ENCODE results near the gene EMX2.

The EMX2 gene

DNA sequence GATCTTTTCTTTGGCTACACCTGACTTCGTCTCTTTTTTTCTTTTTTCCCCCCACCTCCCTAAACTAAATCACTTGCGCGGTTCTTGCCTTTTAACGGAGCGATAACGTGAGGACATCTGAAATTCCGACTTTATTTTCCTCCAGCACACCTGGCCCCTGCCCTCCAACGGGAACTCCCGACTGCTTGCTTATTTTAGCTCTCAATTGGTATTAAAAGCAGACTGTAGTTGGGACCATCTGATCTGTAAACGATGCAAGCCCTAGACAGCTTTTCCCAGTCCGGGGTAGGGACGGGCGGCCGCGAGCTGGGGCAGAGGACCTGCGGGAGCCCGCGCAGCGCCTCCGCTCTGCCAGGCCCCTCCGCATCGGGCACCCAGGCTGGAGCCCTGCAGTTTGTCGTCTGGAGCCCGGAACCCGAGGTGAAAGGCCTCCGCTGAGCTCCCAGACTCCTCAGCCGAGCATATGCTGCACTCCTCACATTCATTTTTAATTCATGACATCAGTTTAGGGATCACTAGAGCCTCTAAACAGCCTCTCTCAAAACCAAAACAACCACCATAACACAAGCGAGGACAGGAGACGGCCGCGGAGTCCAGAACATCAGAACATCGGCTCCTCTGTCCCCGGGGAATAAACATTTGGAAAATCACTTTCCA is 10.0 kb upstream of the EMX2 start:
- DNase-seq = no peak

DNA sequence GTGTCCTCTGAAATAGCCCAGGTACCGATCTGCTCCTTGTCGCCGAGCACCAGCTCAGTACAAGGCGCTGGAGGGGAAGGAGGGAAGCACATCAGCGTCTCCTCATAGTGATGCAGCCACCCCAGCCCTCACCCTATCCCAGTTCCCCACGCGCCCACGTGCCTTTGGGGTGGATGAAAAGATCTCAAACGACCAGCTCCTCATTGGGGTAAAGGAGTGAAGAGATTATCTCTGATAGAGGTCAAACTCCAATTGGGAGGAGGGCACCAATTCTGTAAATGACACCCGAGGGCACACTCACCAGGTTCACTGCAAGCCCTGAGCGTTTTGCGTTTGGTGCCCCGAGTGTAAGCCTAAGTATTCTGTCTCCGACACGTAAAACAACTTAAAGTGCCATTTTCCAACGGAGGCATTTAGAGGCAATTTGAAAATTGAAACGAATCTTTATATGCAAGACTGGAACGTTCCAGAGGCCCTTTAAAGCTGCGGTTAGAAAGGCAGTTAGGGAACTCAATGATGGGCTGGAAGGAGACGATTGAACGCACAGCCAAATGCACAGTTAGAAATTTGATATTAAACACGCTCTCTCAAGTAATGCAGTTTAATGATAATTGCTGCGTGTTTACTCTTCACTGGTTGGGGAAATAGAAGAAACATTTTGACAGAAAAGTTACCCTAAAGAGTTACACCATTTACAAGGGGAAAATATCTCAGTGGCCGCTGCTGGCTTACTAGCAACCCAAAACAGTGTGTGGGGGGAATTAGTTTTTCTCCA is 8.9 kb upstream of the EMX2 start:
- DNase-seq = no peak

DNA sequence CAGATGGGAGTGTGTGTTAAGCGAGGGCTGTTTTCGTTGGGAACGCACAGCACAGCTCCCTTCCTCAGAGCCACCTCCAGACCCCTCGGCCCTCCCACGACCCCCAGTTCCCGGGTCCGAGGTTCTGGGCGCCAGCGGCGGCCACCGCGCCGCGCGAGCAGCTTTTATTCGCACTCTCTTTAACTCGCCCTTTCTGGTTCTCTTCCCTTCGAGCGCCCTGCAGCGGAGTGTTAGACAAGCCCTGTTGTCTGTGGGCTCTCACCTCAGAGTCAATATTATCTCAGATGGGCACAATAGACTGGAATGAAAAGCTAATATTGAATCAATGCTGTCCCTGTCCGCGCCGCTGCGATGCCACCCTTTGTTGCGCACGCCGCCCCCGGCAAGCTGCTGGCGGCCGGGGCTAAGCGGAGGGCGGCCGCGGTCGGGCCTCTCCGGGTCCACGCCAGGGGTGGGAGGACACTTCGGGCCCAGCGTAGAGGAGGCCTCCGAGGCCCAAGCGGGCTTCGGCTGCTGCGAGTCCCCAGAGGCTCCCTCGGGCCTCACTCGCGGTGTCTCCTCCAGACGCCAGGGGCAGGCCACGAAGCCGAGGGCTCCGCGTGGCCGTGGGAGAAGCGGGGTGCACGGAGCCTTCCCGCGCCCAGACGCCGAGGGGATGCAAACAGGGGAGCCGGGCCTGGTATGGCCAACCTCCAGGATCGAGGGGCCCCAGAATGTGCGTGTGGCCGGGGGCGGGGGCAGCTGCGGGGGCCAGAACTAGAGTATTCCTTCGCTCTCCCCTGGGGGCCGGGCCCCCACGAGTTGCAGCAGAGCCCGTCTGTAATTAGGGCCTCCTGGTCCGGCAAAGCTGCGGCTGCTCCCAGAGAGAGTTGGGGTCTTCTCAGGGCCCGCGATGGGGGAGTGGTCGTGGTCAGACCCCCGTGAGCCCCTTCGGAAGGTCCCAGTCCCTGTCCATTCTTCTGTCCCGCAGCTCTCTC is 7.9 kb upstream of the EMX2 start:
- no peak for DNase-seq

DNA sequence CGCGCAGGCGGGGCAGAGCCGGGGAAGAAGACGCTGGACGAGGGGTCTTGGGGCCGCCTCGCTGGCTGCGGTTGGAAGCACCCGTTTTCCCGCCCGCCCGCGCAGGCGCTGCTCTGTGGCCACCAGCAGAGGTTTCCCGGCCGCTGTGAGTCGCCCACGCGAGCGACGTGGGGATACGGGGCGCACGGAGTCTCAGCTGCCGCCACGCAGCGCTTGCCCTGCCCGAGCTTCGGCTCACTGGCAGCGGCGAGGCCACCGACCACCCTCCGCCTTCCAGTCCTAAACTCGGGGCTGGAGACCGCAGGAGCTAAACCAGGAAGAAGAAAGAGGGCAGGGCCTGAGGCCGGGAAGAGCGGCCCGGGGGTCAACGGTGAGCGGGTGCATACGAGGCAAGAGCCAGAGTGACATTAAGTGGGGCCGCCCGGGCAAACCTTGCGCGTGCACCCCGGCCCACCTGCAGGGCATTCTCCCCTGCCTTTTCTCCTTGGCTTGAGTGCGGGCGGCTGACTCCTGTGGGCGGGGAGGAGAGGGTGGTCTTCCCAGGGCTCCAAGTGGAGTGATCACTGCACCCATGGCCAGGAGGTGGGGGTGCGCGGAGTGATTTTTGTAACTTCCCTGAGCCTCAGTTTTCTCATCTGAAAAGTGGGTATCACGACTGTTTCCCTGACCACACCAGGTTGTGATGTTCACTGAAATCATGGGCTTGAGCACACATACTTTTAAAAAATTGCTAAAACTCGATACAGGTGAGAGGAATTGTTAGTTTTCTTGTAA is 7.1 kb upstream of the EMX2 start:
- no peak for DNase-seq

DNA sequence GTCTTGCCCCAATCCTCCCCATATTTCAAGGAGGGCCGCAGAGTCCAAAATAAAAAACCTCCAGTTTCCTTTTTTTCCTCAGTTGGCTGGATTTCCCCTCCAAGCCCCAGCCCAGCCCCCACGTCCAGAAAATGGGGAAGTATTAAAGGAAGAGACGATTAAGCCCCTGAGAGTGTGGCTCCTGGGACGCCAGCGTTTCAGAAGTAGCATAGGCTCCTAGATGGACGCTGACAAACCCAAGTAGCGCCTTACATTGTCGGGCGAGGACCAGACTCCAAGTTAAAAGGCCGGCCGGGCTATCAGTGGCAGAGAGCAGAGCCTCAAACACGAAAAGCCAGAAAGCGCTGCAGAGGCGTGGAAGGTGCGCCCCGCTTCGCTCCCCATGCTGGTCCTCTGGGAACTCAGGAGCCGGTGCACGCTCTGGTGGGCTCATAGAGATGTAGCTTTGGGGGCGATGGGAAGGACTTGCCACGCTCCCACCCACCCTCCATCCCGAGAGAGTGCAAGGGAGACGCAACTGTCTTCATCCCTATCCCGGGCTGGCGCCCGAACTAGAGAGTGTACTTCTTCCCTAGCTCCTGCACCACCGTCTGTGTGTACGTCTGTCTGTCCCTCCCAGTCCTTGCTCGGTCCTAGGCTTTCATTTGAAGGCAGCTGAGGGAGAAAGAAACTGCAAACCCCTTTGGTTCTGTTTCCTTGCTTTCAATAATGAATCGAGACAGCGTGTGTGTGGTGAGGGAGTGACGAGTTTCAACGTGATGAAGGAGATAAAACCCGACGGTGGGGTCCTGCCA is 6.3 kb upstream of the EMX2 start:
- no peak for DNase-seq

DNA sequence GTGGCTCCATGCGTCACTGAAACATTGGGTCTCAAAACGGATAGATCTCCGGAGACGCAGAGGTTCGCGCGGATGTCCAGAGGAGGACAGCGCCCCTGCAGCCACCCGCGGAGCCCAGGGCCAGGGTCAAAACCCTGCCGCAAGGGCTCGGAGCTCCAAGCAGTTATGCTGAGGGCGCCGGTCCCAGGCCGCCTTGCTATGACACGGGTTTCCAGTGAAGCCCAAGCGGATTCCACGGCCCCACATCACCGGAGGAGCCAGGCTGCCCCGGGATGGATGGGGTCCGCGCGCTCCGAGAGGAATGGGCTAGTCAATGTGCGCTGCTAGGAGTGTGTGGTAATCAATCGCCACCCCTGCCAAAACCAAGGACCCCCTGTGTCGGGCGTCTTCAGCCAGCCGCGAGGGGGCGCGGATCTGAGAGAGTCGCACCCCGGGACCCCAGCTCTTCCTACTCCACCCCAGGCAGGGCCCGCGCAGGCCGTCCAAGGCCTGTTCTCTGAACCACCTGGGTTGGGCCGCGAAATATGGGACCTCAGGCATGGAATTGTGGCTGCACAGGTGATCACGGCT is 5.6 kb upstream of the EMX2 start:
- DNase-seq = no peak

DNA sequence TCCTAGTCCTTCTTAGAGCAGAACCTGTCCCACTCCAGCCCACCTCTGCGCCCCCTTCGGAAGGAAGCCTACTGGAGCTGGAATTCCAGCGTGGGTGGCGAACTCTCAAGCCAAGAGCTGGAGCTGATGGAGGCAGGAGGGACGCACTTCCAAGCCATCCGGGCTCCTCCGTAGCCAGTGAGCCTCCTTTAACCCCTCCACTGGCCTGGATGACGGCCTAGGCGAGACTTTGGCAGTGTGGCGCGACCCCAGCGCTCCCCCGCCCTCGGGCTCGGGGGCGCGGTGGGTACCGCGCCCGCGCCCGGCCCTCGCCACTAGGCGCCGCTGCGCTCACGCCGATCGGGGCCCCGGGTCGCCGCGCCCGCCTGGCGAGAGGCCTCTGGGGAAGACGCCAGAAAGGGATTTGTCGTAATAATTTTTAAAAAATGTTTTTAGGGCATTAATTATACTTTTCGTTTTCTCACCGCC is 5.1 kb upstream of the EMX2 start:
- peak in 1 of 2 donors; percentile 52 for DNase-seq

DNA sequence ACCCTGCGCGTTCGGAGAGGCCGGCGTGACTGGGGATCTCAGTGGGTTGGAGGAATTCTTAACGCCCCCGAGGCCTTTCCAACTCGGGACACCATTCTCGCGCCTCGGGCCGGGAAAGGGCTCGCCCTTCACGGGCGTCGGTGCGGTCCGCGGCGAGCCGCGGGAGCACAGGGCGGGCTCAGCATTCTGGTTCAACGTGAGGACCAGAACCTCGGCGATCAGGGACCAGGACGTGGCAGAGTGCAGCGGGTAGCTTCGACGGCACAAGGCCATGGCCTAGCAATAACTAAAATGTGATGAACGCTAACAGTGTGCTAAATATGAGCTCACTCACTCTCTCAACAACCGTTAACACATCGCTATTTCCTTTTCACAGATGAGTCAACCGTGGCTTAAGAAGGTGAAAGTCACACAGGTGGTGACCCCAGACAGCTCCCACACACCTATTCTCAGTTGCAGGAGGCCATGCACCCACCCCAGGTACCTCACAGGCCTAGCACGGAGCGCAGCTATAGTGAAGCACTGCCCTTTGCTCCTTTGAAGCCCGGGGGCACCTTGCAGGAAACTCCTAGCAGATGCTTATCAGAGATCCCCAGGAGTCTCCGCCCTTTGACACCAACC is 4.5 kb upstream of the EMX2 start:
- DNase-seq = no peak

DNA sequence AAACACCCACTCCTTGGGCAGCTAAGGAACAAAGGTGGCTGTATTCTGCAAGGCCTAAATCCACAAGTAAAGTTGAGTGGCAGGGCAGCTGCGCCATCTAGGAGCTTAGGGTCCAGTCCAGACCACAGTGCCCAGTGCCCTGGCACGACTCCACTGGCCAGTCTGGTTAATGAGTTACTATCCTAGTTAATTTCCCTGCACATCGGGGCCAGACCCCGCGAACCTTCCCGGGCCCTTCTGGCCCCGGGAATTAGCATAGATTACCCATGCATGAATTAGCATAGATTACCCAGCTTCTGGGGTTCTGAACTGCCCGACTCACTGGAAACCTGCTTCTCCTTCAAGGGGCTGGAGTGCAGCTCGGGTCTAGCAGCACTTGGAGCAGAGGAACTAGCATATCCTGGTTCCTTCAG is 3.2 kb upstream of the EMX2 start:
- DNase-seq = no peak

DNA sequence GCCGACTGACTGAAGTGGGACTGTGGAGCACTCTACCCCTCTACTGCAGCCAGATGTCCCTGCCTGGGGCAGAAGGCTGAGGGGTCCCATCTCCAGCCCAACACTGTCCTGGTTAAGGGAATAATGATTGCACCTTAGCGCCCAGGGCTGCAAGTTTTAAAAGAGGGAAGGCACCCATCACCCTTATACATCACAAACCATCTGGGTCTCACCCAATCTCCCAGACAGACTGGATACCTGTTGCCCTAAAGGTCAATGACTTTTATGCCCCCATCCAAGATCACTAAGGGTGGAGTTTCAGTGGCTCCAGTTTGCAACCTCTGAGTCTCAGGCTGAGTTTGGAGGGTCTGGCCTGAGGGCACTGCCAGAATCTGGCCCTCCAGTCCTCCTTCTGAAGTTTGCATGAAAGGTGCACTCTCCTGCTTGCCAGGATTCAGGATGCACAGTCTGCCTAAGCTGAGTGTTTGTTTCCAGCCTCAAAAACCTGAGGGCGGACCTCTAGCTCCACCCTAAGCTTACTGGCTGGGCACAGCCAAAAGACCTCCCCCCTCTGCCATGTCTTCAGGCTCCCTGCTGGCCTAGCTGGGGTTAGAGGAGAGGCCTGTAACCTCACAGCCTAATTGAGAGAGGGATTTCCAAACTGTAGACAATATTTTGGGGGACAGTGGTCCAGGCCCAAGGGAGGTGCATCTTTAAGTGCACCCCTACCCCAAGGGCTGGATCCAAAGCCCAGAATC is 2.5 kb upstream of the EMX2 start:
- no peak for DNase-seq

DNA sequence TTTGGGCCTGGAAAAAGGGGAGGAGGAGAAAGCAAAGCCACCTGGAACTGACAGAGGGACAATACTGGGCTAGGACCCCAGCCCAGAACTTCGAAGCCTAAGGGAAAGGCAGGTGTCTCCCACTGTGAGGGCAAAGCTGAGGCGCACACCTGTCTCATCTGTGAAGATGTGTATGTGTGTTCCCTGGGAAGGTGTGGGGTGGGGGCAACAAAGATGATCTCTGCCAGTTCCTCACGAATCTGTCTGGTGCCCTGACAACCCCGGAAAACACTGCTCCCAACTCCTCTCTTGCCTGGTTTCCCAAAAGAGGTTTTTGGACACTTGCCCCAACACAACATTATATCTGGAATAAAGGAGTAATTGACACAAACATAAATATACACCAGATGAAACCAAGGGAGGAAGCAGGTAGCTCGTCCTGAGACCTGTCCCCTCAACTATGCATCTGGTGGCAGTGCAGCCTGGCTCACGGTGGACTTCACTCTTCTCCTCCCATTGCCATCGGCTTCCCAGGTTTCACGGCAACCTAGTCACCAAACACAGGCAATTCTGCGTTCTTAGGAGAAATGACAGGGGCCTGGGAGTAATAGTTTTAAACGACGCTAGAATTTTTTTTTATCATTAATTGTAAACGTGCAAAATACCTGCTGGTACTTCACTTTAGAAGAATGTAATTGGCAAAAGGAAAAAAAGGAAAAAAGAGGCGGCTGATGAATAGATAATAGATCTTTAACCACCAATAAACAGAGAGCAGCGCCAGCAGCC is 1.7 kb upstream of the EMX2 start:
- DNase-seq = no peak

DNA sequence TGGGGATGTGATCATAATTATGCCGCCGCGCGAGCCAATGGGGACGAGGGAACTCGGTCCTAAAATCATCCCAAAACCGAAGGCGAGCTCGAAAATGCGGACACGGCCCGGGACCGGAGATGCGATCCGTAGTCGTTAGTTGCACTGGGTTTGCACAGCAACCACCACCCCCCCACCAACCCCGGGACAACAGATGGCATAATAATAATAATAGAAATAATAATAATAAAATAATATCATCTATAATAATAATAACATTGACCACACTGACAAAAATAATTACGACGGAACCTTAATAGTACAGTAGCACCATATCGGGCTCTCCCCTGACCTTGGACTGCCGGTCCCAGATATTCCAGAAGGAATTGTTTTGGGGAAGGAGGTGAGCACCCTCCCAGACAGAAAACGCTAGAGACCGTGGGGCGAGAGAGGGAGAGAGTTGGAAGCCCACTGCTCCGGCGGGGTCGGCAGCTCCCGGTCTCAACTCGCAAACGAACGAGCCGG is 1.1 kb upstream of the EMX2 start:
- DNase-seq = no peak

DNA sequence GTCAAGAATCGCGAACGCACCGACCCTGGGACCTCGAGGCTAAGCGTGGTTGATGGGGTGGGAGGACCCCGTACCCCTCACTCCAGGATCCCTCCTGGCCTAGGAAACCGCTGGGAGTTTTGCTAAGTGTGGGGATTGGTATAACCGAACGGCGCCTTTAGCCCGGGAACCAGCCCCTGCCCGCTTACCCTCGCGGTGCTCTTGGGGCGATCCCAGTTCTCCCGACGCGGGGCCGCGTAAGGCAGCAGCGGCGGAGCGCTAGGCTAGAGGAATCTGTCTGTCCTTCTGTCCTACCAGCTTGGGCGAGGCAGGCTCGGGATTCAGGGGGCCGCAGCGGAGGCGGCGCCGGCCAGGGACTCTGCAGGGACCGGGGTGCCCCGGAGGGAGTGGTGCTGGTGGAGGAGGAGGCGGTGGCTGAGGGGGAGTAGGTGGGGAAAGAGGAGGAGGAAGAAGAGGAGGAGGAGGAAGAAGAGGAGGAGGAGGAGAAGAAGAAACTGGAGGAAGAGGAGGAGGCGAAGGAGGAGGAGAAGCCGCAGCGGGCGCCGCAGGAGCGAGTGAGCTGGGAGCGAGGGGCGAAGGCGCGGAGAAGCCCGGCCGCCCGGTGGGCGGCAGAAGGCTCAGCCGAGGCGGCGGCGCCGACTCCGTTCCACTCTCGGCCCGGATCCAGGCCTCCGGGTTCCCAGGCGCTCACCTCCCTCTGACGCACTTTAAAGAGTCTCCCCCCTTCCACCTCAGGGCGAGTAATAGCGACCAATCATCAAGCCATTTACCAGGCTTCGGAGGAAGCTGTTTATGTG is 439 bp upstream of the EMX2 start:
- no peak for DNase-seq

DNA sequence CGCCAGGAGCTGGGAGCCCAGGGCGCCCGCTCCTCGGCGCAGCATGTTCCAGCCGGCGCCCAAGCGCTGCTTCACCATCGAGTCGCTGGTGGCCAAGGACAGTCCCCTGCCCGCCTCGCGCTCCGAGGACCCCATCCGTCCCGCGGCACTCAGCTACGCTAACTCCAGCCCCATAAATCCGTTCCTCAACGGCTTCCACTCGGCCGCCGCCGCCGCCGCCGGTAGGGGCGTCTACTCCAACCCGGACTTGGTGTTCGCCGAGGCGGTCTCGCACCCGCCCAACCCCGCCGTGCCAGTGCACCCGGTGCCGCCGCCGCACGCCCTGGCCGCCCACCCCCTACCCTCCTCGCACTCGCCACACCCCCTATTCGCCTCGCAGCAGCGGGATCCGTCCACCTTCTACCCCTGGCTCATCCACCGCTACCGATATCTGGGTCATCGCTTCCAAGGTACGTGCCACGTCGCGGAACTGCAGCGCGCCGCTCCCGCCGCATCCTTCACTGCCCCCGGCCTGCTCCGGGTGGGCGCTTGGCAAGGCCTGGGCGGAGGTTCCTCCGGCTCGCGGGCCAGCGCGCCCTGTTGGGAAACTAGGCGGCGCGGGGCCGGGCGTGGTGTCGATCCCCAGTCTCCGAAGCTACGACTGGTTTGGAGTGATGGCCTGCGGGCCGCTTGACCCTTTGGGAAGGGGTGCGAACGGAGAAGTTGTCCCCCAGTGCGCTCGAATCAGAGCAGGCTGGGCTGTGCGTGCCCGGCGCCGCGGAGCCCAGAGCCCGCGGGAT is 868 bp downstream of the EMX2 start:
- peak in 1 of 2 donors; percentile 60 for DNase-seq

DNA sequence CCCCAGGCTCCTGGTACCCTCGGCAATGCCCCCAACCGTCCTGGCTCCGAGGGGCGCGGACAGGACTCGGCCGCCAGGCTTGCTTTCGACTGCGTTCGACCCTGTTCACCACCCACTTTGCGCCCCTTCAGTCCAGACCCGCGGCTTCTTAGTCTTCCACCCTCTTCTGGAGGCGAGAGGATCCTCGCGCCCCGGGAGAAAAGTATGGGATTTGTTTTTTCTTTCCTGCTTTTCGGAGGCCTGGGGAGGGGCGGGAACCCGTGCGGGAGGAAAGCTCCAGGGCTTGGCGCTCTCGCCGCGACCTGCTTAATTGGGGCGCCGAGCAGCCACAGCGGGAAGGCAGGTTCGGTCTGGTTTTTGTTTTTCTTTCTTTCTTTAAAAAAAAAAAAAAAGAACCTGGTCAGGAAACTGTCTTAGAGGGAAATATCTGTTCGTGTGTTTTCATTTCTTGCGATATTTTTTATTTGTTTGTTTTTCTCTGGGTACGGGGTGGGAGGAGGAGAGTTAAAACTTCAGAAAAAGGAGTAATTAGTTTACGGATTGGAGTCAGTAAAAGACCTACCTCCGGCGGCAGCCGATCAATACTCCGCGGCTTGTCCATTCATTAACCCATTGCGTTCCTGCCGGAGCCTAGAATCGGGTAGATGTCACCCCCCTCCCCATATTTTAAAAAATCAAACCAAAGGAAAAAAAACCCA is 1.6 kb downstream of the EMX2 start:
- no peak for DNase-seq

DNA sequence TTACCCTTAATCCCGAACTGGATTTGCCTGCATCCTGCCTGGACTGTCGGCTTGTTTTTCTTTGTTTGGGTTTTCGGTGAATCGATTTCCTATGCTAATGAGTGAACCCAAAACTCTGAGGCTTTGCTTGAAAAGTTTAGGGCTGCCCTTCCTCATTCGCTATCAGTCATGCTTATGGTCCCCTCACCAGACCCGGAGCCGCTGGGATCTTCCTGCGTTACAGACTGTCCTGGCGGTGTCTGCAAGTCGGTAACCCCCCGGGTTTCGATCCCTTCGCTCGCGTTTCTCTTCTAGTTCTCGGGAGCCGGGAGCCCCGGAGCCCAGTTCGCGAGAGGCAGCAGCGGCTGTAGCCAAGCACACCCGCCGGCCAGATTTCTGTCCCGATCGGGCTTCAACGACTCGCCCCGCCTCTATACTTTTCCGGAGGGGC is 2.2 kb downstream of the EMX2 start:
- no peak for DNase-seq
